Left colon (tissue), 2 donors: ENCODE results near the gene HOPX. TPM values are rescaled to one million over a fixed set of nuclear protein-coding genes. Genes with fewer than 3 reads are reported as not detected.
"Not testable (repeated sequence)": the region's sequence is repeated elsewhere in the genome, so short reads cannot be mapped to it uniquely, and the experiment has no call there.

Experiments
- ATAC-seq: fragments of 200-7000 bp; cut with Tn5 transposase; one replicate; pipeline ENCODE4 v1.9.1; 2020; ENCODE audit warnings: mild to moderate bottlenecking, moderate library complexity
- DNase-seq, 2 donors: peaks; one replicate each; pipeline ENCODE4 v3.0.0-alpha.2; 2020
- intact Hi-C, 2 donors: fragments of 100-400 bp; cut with DNase I in 1 of 2; cut with micrococcal nuclease in 1 of 2; formaldehyde crosslinking; loops; one replicate each; pipeline versions ENCODE4 v1.11.2 to v1.14.0; 2022; cut with DNase I, micrococcal nuclease
- total RNA-seq, 2 donors: library from RNA; stranded (reverse); fragmentation: NEBNext Ultra II Directional; extraction: Animal tissue kit (Norgen Biotek cat#: 25700); gene quantifications; one replicate each; pipeline ENCODE4 v1.2.1, GENCODE V29; 2021
- donor health status: DM: no; HTN: no; CAD: no.
- donor health status: DM: yes; HTN: yes; CAD: no.

The HOPX gene
- total RNA-seq, 2 donors from 2014 or later, result 0.76 to 2.7 TPM

GRCh38 chr4:56607926-56608325, 73.2 kb downstream of the HOPX start:
- ATAC-seq (no peak), DNase-seq (no peak)
- intact Hi-C loops, result no loop called here

- DNase-seq, result no peak
- intact Hi-C loops, result no loop called here
- ATAC-seq, result no peak
Measured at GRCh38 chr4:56606385-56606784, 74.7 kb downstream of the HOPX start.

- intact Hi-C loops, DNase-seq, ATAC-seq: not testable (repeated sequence)
Measured at GRCh38 chr4:56605464-56605863, 75.6 kb downstream of the HOPX start.

DNA sequence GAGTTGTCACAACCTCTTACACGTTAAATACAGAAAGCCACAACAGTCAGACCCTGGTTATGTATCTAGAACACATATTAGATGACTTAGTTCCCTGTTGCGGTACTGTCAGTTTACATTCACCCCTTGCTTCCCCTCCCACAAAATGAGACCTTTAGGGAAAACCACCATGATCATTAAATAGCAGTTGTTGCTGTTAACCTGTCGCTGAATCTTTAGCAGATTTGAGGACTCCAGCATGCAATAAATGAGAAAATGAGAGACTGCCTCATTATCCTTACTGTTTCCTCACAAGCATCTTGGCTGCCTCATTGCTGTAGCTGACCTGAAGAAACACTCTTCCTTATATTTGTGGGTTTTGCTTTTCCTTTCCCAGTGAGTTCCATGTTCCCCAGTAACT, 77.8 kb downstream of the HOPX start:
- DNase-seq (no peak), ATAC-seq (no peak)
- intact Hi-C loops, result no loop called here

Other genes with a start within 250 kb of the HOPX start
- gene PPAT, start 245.7 kb downstream of the HOPX start, total RNA-seq, result 1 to 10 TPM; 5.9 to 6.6 TPM
- gene PAICS, start 245.0 kb downstream of the HOPX start, total RNA-seq, result 10 to 100 TPM; 32.9 to 55.2 TPM
- 10 to 100 TPM; 61.6 to 62.7 TPM for gene SRP72, start 213.7 kb downstream of the HOPX start, total RNA-seq
- gene ARL9, start 175.5 kb downstream of the HOPX start, total RNA-seq, result under 1 TPM in 1 of 2 donors, not detected in 1; 0.15 TPM
- 1 to 10 TPM in 1 of 2 donors, not detected in 1; 3.3 TPM for gene SPINK2, start 140.4 kb upstream of the HOPX start, total RNA-seq
- 10 to 100 TPM; 26.5 to 32.1 TPM for gene REST, start 226.6 kb upstream of the HOPX start, total RNA-seq